HEK293T (cell line): ENCODE results near the gene TRAPPC12.

Experiments used
- CTCF ChIA-PET: fragments of 350-600 bp; formaldehyde crosslinking; extraction: SDS; loops from one replicate; lab custom pipeline; 2021; ENCODE audit warnings: antibody characterized with exemption, inconsistent platforms; lab: Yijun Ruan, JAX
- POLR2A ChIA-PET: fragments of 350-600 bp; formaldehyde crosslinking; extraction: SDS; loops from one replicate; lab custom pipeline; 2020; ENCODE audit warnings: antibody characterized with exemption, inconsistent platforms; lab: Yijun Ruan, JAX
- DNase-seq: peaks from one replicate; pipeline ENCODE4 v3.0.0; 2012; ENCODE audit warnings: mixed read lengths; ENCODE audit errors: extremely low spot score
- ARNT ChIP-seq: fragments of 450-650 bp; IDR thresholded peaks from 2 replicates; pipeline ENCODE4 v1.6.1; 2017; ENCODE audit warnings: mild to moderate bottlenecking
- BHLHE40 ChIP-seq: fragments of 450-650 bp; IDR thresholded peaks from 2 replicates; pipeline ENCODE4 v1.6.1; 2016; ENCODE audit warnings: mild to moderate bottlenecking, moderate library complexity, borderline replicate concordance
- CTBP1 ChIP-seq: fragments of 450-650 bp; IDR thresholded peaks from 2 replicates; pipeline ENCODE4 v1.6.1; 2016; ENCODE audit warnings: borderline replicate concordance
- ELF4 ChIP-seq: fragments of 450-650 bp; IDR thresholded peaks from 2 replicates; pipeline ENCODE4 v1.6.1; 2017; ENCODE audit warnings: antibody characterized with exemption
- FOXA1 ChIP-seq: fragments of 450-650 bp; IDR thresholded peaks from 2 replicates; pipeline ENCODE4 v1.6.1; 2016; ENCODE audit warnings: mild to moderate bottlenecking
- FOXK2 ChIP-seq: fragments of 450-650 bp; IDR thresholded peaks from 2 replicates; pipeline ENCODE4 v1.6.1; 2016; ENCODE audit warnings: mild to moderate bottlenecking
- FOXM1 ChIP-seq: fragments of 450-650 bp; IDR thresholded peaks from 2 replicates; pipeline ENCODE4 v1.6.1; 2017; ENCODE audit warnings: mild to moderate bottlenecking, borderline replicate concordance
- HDGF ChIP-seq: fragments of 450-650 bp; IDR thresholded peaks from 2 replicates; pipeline ENCODE4 v1.6.1; 2017; ENCODE audit warnings: antibody characterized with exemption, borderline replicate concordance
- L3MBTL2 ChIP-seq: fragments of 450-650 bp; conservative IDR thresholded peaks from 2 replicates; pipeline ENCODE4 v1.6.1; 2016; ENCODE audit warnings: mild to moderate bottlenecking
- LEF1 ChIP-seq: fragments of 450-650 bp; IDR thresholded peaks from 2 replicates; pipeline ENCODE4 v1.6.1; 2017; ENCODE audit warnings: mild to moderate bottlenecking, borderline replicate concordance
- NFRKB ChIP-seq: fragments of 450-650 bp; IDR thresholded peaks from 2 replicates; pipeline ENCODE4 v1.6.1; 2016; ENCODE audit warnings: mild to moderate bottlenecking, moderate library complexity
- SP1 ChIP-seq: fragments of 450-650 bp; IDR thresholded peaks from 2 replicates; pipeline ENCODE4 v1.6.1; 2017
- SUZ12 ChIP-seq: fragments of 450-650 bp; IDR thresholded peaks from 2 replicates; pipeline ENCODE4 v1.6.1; 2016; ENCODE audit warnings: mild to moderate bottlenecking
- TARDBP ChIP-seq: fragments of 450-650 bp; IDR thresholded peaks from 2 replicates; pipeline ENCODE4 v1.6.1; 2016
- ZNF384 ChIP-seq: fragments of 450-650 bp; IDR thresholded peaks from 2 replicates; pipeline ENCODE4 v1.6.1; 2016
- TF ChIP-seq, protein P1 (sequence below): fragments of 450-650 bp; IDR thresholded peaks from 2 replicates; pipeline ENCODE4 v1.6.1; 2016

TRAPPC12 gene

GRCh38 chr2:3469486-3469885, 90.0 kb downstream of the TRAPPC12 start:
- TF ChIP-seq FOXM1 (no peak), NFRKB (no peak), ARNT (no peak), FOXK2 (no peak), SP1 (no peak), BHLHE40 (no peak), LEF1 (no peak), L3MBTL2 (no peak), SUZ12 (no peak), ZNF384 (no peak)
- TF ChIP-seq, protein P1, sequence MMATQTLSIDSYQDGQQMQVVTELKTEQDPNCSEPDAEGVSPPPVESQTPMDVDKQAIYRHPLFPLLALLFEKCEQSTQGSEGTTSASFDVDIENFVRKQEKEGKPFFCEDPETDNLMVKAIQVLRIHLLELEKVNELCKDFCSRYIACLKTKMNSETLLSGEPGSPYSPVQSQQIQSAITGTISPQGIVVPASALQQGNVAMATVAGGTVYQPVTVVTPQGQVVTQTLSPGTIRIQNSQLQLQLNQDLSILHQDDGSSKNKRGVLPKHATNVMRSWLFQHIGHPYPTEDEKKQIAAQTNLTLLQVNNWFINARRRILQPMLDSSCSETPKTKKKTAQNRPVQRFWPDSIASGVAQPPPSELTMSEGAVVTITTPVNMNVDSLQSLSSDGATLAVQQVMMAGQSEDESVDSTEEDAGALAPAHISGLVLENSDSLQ: no peak
- ChIA-PET CTCF (no interaction called here), POLR2A (no interaction called here)
- DNase-seq: no peak

DNA sequence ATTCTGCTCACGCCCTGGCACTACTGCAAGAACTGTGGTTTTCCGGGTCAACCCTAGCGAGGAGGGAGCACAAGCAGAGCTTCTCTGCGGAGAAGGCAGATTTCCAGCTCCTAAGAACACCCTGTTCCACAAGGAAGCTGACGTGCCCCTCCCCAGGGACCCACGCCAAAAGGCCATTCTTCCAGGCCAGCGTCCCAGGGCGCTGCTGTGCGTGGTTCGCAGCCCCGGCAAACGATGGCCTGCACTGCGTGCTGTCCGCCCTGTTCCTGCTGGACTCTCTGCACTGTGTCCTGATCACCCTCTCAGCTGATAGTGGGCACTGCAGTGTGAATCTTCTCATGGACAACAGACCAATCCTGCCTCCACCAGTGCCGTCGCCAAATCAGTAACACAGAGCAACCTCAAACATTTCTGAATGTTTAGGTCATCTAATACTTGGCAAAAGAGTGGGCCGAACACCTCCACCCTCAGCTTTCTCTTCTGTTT, 90.7 kb downstream of the TRAPPC12 start:
- DNase-seq: no peak
- ChIA-PET CTCF (no interaction called here), POLR2A (no interaction called here)

DNA sequence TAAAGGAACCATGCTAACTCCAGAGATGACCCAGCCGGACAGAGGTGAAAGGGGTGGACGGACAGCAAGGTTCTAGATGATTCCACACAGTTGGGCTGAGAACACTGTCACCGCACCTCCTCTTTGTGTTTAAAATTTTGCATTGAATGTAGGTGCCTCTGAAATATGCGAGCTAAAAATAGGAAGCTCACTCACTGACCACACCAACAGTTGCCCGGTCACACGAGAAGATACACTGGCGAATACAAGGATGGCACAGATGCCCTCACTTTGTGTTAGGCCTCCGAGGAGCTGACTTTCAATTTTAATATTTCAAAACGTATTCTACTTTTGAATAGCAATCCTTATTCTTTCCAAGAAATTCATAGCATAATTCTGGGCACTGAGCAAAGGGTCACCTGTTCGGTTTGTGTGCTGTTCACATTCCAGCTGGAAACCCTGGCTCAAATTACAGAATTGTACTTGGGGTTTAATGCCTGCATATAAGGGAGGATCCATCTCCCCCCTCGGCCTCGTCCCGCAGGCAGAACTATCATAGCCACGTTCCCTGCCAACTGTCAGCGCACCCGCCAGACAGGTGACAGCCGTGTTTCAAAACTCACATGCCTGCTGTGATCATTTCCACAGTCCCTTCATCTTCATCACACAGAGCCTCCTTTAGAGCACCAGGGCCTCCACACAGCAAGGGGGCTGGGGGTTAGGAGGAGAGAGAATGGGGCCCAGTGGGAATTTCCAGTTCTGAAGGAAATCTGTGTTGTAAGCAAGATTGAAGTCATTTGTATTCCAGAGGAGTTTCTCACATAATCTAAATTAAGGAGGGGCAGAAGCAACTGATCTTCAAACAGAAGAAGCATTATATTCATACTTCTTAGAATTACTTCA, 91.6 kb downstream of the TRAPPC12 start:
- no peak for TF ChIP-seq SP1
- POLR2A ChIA-PET: no interaction called here
- CTCF ChIA-PET: no interaction called here
- no peak for DNase-seq

More for the DNA sequence above, 90.7 kb downstream of the TRAPPC12 start:
- TF ChIP-seq FOXA1 (no peak), SUZ12 (no peak), HDGF (no peak), FOXK2 (no peak), FOXM1 (no peak), L3MBTL2 (no peak), SP1 (no peak)

DNA sequence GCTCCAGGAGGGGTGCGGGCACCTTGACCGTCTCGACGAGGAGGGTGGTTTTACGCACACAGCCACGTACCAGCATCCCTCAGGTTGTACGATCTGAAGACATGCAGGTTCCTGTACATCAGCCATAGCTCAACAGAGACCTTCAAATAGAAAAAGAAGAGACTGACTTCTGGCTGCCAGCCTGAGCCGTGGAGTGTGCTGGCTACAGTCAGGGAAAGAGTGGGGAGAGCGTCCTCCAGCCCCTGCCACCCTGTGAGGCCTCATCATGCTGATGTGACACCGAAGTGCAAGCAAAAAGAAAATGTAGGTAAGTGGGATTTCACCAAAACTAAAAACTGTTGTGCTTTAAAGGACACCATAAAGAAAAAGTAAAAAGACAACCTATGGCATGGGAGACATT, 92.8 kb downstream of the TRAPPC12 start:
- ChIA-PET CTCF (no interaction called here), POLR2A (no interaction called here)
- TF ChIP-seq CTBP1 (no peak), NFRKB (no peak), TARDBP (no peak), SUZ12 (no peak), LEF1 (no peak), SP1 (no peak), FOXM1 (no peak), ELF4 (no peak), FOXK2 (no peak), ZNF384 (no peak), BHLHE40 (no peak), ARNT (no peak), FOXA1 (no peak), L3MBTL2 (no peak), HDGF (no peak)
- TF ChIP-seq, protein P1: no peak
- no peak for DNase-seq

DNA sequence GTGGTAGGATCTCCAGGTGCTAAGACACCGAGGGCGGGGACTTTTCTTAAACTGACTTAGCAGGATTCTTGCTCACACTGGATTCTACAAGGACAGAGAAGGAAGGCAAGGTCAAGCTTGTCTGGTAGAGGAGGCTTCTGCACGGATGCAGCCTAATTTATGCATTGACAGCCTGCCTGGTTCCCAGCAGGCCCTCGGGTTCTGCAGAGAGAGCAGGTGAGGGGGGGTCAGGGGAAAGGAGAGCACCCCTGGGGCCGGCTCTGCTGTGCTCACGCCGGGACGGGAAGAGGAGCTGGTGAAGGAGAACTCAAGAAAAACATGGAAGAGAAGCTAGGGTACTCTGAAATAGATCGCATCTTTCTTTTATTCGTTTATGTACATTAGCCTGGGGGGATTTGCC, 93.5 kb downstream of the TRAPPC12 start:
- no peak for DNase-seq
- no peak for TF ChIP-seq FOXM1
- CTCF ChIA-PET: interaction anchor here (0.8 kb wide), 1 partner anchor 9 kb away, joined by 4 read pairs; no protein-coding TSS in a partner anchor
- POLR2A ChIA-PET: no interaction called here

- DNase-seq: no peak
- CTCF ChIA-PET: no interaction called here
- TF ChIP-seq FOXA1: no peak
- TF ChIP-seq SP1: no peak
- TF ChIP-seq HDGF: no peak
- no peak for TF ChIP-seq FOXM1
- TF ChIP-seq CTBP1: no peak
- TF ChIP-seq BHLHE40: no peak
- no peak for TF ChIP-seq ARNT
- TF ChIP-seq NFRKB: no peak
- no peak for TF ChIP-seq ELF4
- POLR2A ChIA-PET: no interaction called here
These were observed 96.3 kb downstream of the TRAPPC12 start for GRCh38 chr2:3475771-3476170.

- POLR2A ChIA-PET: no interaction called here
- CTCF ChIA-PET: no interaction called here
- DNase-seq: no peak
These were observed 97.0 kb downstream of the TRAPPC12 start for GRCh38 chr2:3476321-3476984.

More at GRCh38 chr2:3476321-3476984, 97.0 kb downstream of the TRAPPC12 start:
- TF ChIP-seq CTBP1: no peak
- TF ChIP-seq, protein P1: no peak
- TF ChIP-seq FOXK2: no peak
- no peak for TF ChIP-seq FOXA1
- no peak for TF ChIP-seq L3MBTL2
- TF ChIP-seq LEF1: no peak
- no peak for TF ChIP-seq SUZ12
- no peak for TF ChIP-seq BHLHE40
- TF ChIP-seq TARDBP: no peak
- TF ChIP-seq NFRKB: no peak
- no peak for TF ChIP-seq ARNT
- TF ChIP-seq ELF4: no peak
- TF ChIP-seq ZNF384: no peak
- no peak for TF ChIP-seq HDGF
